PC-9 (cell line): ENCODE measurements around the gene HGF.

Experiments
- CTCF ChIP-seq: fragments of 200-600 bp; sonication (generic); conservative IDR thresholded peaks from 2 replicates; pipeline ENCODE4 v1.6.1; 2017; ENCODE audit warnings: mixed run types, antibody characterized with exemption, mild to moderate bottlenecking, moderate library complexity
- EZH2 ChIP-seq: fragments of 200-600 bp; sonication (generic); IDR thresholded peaks from 2 replicates; pipeline ENCODE4 v1.8.0; 2017; ENCODE audit warnings: antibody characterized with exemption, low read depth

- TF ChIP-seq CTCF (no peak), EZH2 (no peak)
Measured at GRCh38 chr7:81664304-81664703, 105.5 kb downstream of the HGF start.
